Memory B cell (primary cell): ENCODE data around the gene DNAH17.
A peak's percentile ranks its signal among the peaks of the same experiment; 100 is the strongest.

Experiments used
- ATAC-seq: fragments of 150-1000 bp; cut with Tn5 transposase; 2 replicates; pipeline ENCODE4 v1.10.0; 2021; ENCODE audit warnings: low read depth, mild to moderate bottlenecking, moderate library complexity
- DNase-seq, 2 donors: peaks; one replicate each; pipeline ENCODE4 v3.0.0; 2022; ENCODE audit warnings: low spot score in 2 of 2
- H3K27ac Mint-ChIP-seq: one replicate; pipeline ENCODE4 v1.8.0; 2022; ENCODE audit warnings: mild to moderate bottlenecking, moderate library complexity, mixed read lengths
- H3K27me3 Mint-ChIP-seq: one replicate; pipeline ENCODE4 v1.8.0; 2022; ENCODE audit warnings: mixed read lengths
- H3K36me3 Mint-ChIP-seq: one replicate; pipeline ENCODE4 v1.8.0; 2022; ENCODE audit warnings: mild to moderate bottlenecking, mixed read lengths
- H3K4me1 Mint-ChIP-seq: one replicate; pipeline ENCODE4 v1.8.0; 2022; ENCODE audit warnings: mixed read lengths
- H3K4me3 Mint-ChIP-seq: one replicate; pipeline ENCODE4 v1.8.0; 2022; ENCODE audit warnings: mild to moderate bottlenecking, moderate library complexity, mixed read lengths
- H3K9me3 Mint-ChIP-seq: one replicate; pipeline ENCODE4 v1.8.0; 2022; ENCODE audit warnings: mixed read lengths

The DNAH17 gene

GRCh38 chr17:78390241-78391050 is 186.8 kb downstream of the DNAH17 start:
- H3K36me3 Mint-ChIP-seq = peaks cover 9% of the 10 kb centered on the region
- no peak overlapping the region for H3K4me3 Mint-ChIP-seq
- H3K27ac Mint-ChIP-seq = no peak overlapping the region
- DNase-seq (no peak), ATAC-seq (no peak)
- peaks cover 35% of the 10 kb centered on the region for H3K4me1 Mint-ChIP-seq
- no peaks in the 10 kb centered on the region for H3K27me3 Mint-ChIP-seq
- peaks cover 2% of the 10 kb centered on the region for H3K9me3 Mint-ChIP-seq

GRCh38 chr17:78387977-78388941 is 188.9 kb downstream of the DNAH17 start:
- ATAC-seq = peak; percentile 75
- Mint-ChIP-seq H3K9me3 (peaks cover 2% of the 10 kb centered on the region), H3K4me3 (peak overlapping the region; percentile 68), H3K4me1 (peaks cover 41% of the 10 kb centered on the region), H3K36me3 (peaks cover 3% of the 10 kb centered on the region), H3K27ac (peak overlapping the region; percentile 62), H3K27me3 (no peaks in the 10 kb centered on the region)
- DNase-seq = peak in 1 of 2 donors; percentile 33

GRCh38 chr17:78384479-78385175 is 192.6 kb downstream of the DNAH17 start:
- ATAC-seq = no peak
- Mint-ChIP-seq H3K27ac (peak overlapping the region; percentile 65), H3K4me1 (peaks cover 54% of the 10 kb centered on the region), H3K4me3 (peak overlapping the region; percentile 47), H3K9me3 (peaks cover 2% of the 10 kb centered on the region), H3K36me3 (peaks cover 4% of the 10 kb centered on the region), H3K27me3 (no peaks in the 10 kb centered on the region)
- DNase-seq = no peak

GRCh38 chr17:78383725-78384471 is 193.3 kb downstream of the DNAH17 start:
- DNase-seq = no peak

GRCh38 chr17:78381601-78382232 is 195.5 kb downstream of the DNAH17 start:
- Mint-ChIP-seq H3K36me3 (peaks cover 3% of the 10 kb centered on the region), H3K27ac (peak overlapping the region; percentile 76), H3K9me3 (peaks cover under 1% of the 10 kb centered on the region), H3K27me3 (no peaks in the 10 kb centered on the region), H3K4me3 (peak overlapping the region; percentile 41), H3K4me1 (peaks cover 47% of the 10 kb centered on the region)
- ATAC-seq (peak; percentile 51), DNase-seq (no peak)

More at GRCh38 chr17:78383725-78384471, 193.3 kb downstream of the DNAH17 start:
- Mint-ChIP-seq H3K4me1 (peaks cover 57% of the 10 kb centered on the region), H3K9me3 (peaks cover 2% of the 10 kb centered on the region), H3K4me3 (peak overlapping the region; percentile 27), H3K27ac (peak overlapping the region; percentile 65), H3K27me3 (no peaks in the 10 kb centered on the region), H3K36me3 (peaks cover 4% of the 10 kb centered on the region)
- ATAC-seq = no peak

GRCh38 chr17:78380370-78380769 is 196.8 kb downstream of the DNAH17 start:
- H3K36me3 Mint-ChIP-seq = peaks cover 2% of the 10 kb centered on the region
- H3K4me1 Mint-ChIP-seq = peaks cover 38% of the 10 kb centered on the region
- no peak overlapping the region for H3K27ac Mint-ChIP-seq
- H3K4me3 Mint-ChIP-seq = peak overlapping the region; percentile 56
- no peaks in the 10 kb centered on the region for H3K9me3 Mint-ChIP-seq
- DNase-seq = no peak
- no peaks in the 10 kb centered on the region for H3K27me3 Mint-ChIP-seq
- no peak for ATAC-seq

- no peaks in the 10 kb centered on the region for H3K27me3 Mint-ChIP-seq
- no peak for DNase-seq
These were observed 198.1 kb downstream of the DNAH17 start for GRCh38 chr17:78379131-78379491.

GRCh38 chr17:78378225-78379130 is 198.7 kb downstream of the DNAH17 start, which contains the start of gene PGS1:
Gene PGS1 (plus strand): TSS chr17:78378649. CDS start chr17:78378666, 17 bp downstream.
- ATAC-seq = peak; percentile 75
- H3K4me1 Mint-ChIP-seq = peaks cover 27% of the 10 kb centered on the region
- H3K9me3 Mint-ChIP-seq = no peaks in the 10 kb centered on the region
- H3K4me3 Mint-ChIP-seq = peak within 1 kb of the TSS; percentile 89
- DNase-seq = peak; percentile 77 to 83
- no peaks in the 10 kb centered on the region for H3K27me3 Mint-ChIP-seq
- peaks cover 2% of the 10 kb centered on the region for H3K36me3 Mint-ChIP-seq
- H3K27ac Mint-ChIP-seq = peak within 1 kb of the TSS; percentile 79

More at GRCh38 chr17:78379131-78379491, 198.1 kb downstream of the DNAH17 start:
- peak overlapping the region; percentile 89 for H3K4me3 Mint-ChIP-seq
- H3K27ac Mint-ChIP-seq = peak overlapping the region; percentile 79
- no peaks in the 10 kb centered on the region for H3K9me3 Mint-ChIP-seq
- H3K4me1 Mint-ChIP-seq = peaks cover 32% of the 10 kb centered on the region
- no peak for ATAC-seq
- H3K36me3 Mint-ChIP-seq = peaks cover 2% of the 10 kb centered on the region

GRCh38 chr17:78377858-78378224 is 199.4 kb downstream of the DNAH17 start:
- Mint-ChIP-seq H3K36me3 (peaks cover 2% of the 10 kb centered on the region), H3K9me3 (no peaks in the 10 kb centered on the region), H3K4me1 (peaks cover 24% of the 10 kb centered on the region), H3K4me3 (peak overlapping the region; percentile 89), H3K27ac (peak overlapping the region; percentile 79), H3K27me3 (peaks cover 1% of the 10 kb centered on the region)
- ATAC-seq (no peak), DNase-seq (no peak)

- ATAC-seq (no peak), DNase-seq (no peak)
- Mint-ChIP-seq H3K9me3 (no peaks in the 10 kb centered on the region), H3K4me1 (peaks cover 11% of the 10 kb centered on the region), H3K27ac (no peak overlapping the region), H3K27me3 (peaks cover 1% of the 10 kb centered on the region), H3K4me3 (no peak overlapping the region), H3K36me3 (no peaks in the 10 kb centered on the region)
These were observed 201.0 kb downstream of the DNAH17 start for GRCh38 chr17:78376161-78376560.

- Mint-ChIP-seq H3K4me1 (peaks cover 8% of the 10 kb centered on the region), H3K36me3 (no peaks in the 10 kb centered on the region), H3K9me3 (no peaks in the 10 kb centered on the region), H3K27ac (no peak overlapping the region), H3K27me3 (peaks cover 1% of the 10 kb centered on the region), H3K4me3 (no peak overlapping the region)
- no peak for ATAC-seq
- no peak for DNase-seq
These were observed 201.6 kb downstream of the DNAH17 start for GRCh38 chr17:78375401-78376151.
